HPDE6-E6E7 (cell line): ENCODE results near the gene FAM78B.

Experiments used
- DNase-seq: peaks from one replicate; pipeline ENCODE4 v3.0.0; 2011; ENCODE audit warnings: missing footprints; ENCODE audit errors: extremely low spot score

Gene FAM78B

GRCh38 chr1:166069390-166069789, 97.4 kb downstream of the FAM78B start:
- no peak for DNase-seq

DNA sequence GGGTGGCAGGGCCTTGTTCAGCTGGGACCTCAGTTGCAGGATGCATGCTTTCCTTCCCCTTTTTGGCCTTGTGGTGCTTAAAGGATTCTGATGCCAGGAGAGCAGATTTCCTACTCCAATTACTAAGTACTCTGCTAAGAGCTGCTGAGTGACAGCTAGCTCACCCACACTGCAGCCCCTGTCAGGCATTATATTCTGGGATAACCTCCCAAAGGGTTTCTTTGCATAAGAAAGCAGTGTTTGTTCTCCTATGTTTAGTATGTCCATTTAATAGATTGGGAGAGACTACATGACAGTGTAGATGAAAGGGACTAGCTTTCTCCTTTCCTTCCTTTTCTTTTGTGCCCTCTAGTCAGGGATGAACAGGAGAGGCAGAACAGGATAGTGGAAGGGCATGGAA, 100.7 kb downstream of the FAM78B start:
- DNase-seq, result no peak

GRCh38 chr1:166064951-166065350, 101.8 kb downstream of the FAM78B start:
- DNase-seq, result no peak

GRCh38 chr1:166064313-166064926, 102.4 kb downstream of the FAM78B start:
- DNase-seq, result no peak

GRCh38 chr1:166063701-166064100, 103.1 kb downstream of the FAM78B start:
- DNase-seq, result no peak

- DNase-seq, result no peak
These were observed 104.3 kb downstream of the FAM78B start for GRCh38 chr1:166062421-166063070.

DNA sequence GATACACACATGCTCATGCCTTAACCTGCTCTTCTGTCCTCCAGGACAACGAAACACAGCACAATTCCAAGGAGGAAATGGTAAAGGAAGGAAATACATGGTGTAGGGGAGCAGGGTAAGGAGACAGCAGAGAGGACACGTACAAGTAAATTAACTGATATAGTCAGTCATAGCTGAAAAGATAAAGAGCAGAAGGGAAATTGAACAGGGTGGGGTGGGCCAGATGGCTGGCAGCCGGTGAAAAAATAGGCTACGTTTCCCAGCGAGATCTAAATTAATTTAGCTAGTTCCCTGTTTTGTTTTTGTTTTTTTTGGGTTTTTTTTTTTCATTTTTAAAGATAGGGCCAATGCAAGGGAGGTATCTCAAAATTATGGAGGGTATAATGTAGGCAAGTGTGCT, 109.2 kb downstream of the FAM78B start:
- DNase-seq, result no peak

DNA sequence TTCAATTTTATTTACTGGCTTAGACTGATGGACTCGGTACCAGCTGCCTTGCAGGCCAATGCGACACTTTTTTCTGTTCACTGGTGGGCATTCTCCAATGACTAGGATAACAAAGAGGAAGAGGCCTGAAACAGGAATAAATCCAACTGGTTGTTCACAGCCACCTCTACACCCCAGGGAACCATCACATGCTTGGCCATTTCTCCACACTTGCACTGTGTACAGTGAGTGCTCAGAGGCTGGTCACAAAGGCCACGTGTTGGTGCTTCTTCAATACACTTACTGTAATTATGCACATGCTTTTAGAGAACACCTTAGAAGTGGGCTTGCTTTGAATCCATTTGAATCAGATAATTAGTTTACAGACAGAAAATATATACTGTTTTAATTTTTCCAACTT, 113.4 kb downstream of the FAM78B start:
- no peak for DNase-seq

GRCh38 chr1:166040202-166040997, 126.4 kb downstream of the FAM78B start:
- no peak for DNase-seq

DNA sequence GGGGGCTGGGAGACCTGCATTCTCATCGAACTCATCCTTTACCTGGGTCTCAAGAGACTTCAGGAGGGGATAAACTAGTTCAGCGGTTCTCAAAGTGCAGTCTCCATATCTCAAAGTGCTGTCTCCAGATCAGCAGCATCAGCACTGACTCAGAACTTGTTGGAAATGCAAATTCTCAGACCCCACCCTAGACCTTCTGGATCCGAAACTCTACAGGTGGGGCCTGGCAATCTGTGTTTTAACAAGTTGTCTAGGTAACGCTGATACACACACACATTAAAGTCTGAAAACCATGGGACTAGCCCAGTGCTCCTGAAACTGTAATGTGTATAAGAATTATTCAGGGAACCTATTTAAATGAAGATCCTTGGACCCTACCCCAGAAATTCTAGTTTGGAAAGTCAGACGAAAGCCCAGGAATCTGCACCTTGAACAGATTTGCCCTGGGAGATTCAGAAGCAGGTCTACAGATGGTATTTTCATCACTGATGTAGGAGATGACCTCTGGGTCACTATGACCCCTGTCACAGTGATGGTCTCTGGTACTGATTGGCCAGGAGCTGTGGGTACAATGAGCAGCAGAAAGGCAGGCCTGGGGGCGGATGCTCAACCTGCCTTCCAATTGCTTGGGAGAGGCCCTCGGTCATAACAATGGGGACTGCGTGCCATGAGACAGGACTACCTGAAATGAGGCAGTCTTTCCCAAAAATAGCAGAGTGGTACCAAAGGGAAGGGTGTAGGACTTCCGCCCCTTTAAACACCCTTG, 127.2 kb downstream of the FAM78B start:
- DNase-seq, result no peak

DNA sequence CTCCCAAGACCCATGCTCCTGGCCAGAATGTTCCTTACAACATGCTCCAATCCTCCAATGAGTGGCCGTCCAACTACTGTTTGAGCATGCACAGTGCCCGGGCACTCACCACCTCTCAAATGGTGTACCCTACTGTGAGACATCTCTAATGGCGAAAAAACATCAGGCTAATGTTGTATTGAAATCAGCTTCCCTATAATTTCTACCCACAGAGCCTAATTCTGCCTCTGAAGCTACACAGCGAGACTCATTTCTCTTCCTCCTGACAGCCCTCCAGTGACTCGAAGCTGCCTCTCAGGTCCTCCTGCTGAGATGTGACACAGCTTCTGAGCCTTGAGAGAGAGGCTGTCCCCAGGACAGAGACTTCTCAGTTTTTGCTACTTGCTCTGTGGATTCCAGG, 130.7 kb downstream of the FAM78B start:
- no peak for DNase-seq

- no peak for DNase-seq
These were observed 134.0 kb downstream of the FAM78B start for GRCh38 chr1:166032572-166033371.

DNA sequence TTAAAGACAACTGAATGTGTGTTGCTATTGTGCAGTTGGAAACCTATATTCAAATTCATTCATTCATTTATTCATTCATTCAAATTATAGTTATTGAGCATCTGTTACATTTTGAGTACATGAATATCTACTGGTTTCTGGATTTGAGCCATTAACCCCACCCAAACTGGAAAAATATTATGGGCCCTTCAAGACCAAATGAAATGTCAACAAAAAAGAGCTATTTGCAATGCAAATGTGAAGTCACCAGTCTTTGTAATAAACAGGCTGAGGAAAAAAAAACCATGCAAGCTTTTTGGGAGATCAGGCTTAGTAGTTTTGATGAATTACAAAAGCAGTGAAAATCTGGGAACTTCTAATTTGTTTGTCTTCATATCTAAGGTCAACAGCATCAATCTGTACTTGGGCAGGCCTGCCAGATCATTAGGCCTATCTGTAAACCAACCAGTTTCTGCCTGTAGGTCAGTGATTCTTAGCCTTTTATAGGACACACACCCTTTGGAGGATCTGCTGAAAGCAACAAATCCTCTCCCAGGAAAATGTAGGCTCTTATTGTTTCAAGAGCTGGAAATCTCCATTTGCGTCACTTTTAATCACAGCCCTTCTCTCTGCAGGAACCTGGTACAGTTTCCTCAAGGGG, 134.7 kb downstream of the FAM78B start:
- no peak for DNase-seq

DNA sequence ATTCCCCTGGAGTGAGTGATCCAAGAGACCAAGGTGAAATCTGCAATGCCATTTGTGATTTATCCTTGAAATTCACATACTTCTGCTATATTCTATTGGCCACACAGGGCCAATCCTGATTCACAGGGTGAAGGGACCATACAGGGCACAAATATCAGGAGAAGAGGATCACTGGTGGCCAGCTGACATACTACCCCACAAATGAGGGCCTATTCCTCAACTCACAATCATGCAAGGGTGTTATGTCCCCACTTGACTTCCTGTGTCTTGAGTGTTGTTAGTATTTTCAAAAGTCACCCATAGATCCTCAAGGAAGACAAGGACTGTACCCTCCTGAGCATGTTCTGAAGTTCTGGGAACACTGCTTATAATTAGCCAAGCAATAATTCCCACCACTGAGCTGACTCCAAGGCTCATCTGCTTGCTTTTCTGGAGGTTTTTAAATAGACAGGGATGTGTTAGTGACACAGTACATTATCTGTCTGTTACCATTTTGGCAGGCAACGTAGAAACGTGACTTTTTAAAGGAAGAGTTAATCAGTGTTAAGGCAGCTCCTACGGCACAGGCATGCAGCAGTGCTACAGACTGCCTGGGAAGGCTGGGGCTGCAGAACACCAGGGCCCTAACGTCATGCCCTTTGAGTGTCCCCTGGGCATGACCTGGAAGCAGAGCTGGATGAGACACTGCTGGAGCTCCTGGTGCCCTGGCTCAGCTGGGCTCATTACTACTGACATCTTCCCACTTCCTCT, 137.4 kb downstream of the FAM78B start:
- DNase-seq, result no peak

DNA sequence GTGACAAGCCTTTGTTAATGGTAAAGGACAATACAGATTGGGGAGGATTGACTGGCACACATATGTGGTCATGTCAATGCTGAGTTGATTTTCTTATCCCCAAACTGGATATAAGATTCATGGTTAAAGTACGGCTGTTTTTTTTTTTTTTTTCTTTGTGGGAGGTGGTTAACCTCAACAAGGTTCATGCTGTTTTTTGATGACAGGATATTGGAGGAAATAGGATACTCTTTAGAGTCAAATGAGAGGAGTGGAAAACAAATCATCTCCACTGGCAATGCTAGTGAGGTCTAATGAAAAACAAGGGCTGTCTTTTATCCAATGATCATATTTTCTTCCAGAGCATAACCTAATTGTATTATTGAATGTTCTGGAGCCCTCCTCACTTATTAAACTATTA, 140.2 kb downstream of the FAM78B start:
- no peak for DNase-seq

DNA sequence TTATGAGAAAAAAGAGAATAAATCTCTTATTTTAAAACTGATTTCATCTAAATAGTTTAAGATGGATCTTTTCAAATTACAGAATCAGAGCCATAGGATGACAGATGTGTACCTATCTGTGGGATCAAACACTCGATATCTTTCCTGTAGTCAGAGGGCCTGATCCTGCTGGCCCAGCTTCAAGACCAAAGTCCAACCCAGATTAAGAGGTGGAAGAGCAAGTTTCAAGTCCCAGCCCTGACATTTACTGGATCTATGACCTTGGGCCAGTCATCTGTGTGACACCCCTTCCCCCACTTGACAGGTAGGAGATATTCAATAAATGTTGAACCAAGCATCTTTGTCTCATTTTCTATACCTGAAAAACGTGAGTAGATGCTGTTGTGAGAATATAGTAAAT, 140.7 kb downstream of the FAM78B start:
- no peak for DNase-seq

- DNase-seq, result no peak
These were observed 146.6 kb downstream of the FAM78B start for GRCh38 chr1:166020210-166020609.
